Endodermal cell (in vitro differentiated cells): ENCODE data around the gene SFTPB. TPM values are rescaled to one million over a fixed set of nuclear protein-coding genes. Genes with fewer than 3 reads are reported as not detected.
A peak's percentile ranks its signal among the peaks of the same experiment; 100 is the strongest.

Experiments used
- DNase-seq: peaks from one replicate; pipeline ENCODE4 v3.0.0-alpha.2; 2017
- H3K27ac ChIP-seq: 2 replicates; pipeline ENCODE4 v1.5.1; 2013; ENCODE audit warnings: mild to moderate bottlenecking, low read depth, low read length, moderate library complexity
- H3K27me3 ChIP-seq: 2 replicates; pipeline ENCODE4 v1.6.1; 2013; ENCODE audit warnings: mild to moderate bottlenecking, low read length, moderate library complexity; ENCODE audit not compliant: insufficient read depth, control insufficient read depth, poor library complexity, severe bottlenecking
- H3K36me3 ChIP-seq: 2 replicates; pipeline ENCODE4 v1.7.0; 2013; ENCODE audit warnings: mild to moderate bottlenecking, low read length, moderate library complexity; ENCODE audit not compliant: control insufficient read depth, insufficient read depth
- H3K4me1 ChIP-seq: one replicate; pipeline ENCODE4 v1.7.0; 2013; ENCODE audit warnings: low read length; ENCODE audit not compliant: control insufficient read depth, insufficient read depth
- H3K4me3 ChIP-seq: 2 replicates; pipeline ENCODE4 v1.5.1; 2013; ENCODE audit warnings: mild to moderate bottlenecking, low read length, moderate library complexity
- H3K9ac ChIP-seq: 2 replicates; pipeline ENCODE4 v1.6.1; 2013; ENCODE audit warnings: mild to moderate bottlenecking, low read length, moderate library complexity; ENCODE audit not compliant: poor library complexity, severe bottlenecking; ENCODE audit errors: extremely low read depth
- H3K9me3 ChIP-seq: 2 replicates; pipeline ENCODE4 v1.6.1; 2013; ENCODE audit warnings: mild to moderate bottlenecking, low read length, moderate library complexity; ENCODE audit not compliant: control insufficient read depth
- H3K27ac Mint-ChIP-seq: 2 replicates; pipeline ENCODE4 v1.8.0; 2020; ENCODE audit warnings: mixed read lengths
- H3K27me3 Mint-ChIP-seq: 2 replicates; pipeline ENCODE4 v1.8.0; 2021; ENCODE audit warnings: mild to moderate bottlenecking, mixed read lengths; ENCODE audit not compliant: insufficient read depth
- H3K36me3 Mint-ChIP-seq: 2 replicates; pipeline ENCODE4 v1.8.0; 2020; ENCODE audit warnings: low read depth, mixed read lengths
- H3K4me1 Mint-ChIP-seq: 2 replicates; pipeline ENCODE4 v1.8.0; 2020; ENCODE audit warnings: mixed read lengths
- H3K4me3 Mint-ChIP-seq: 2 replicates; pipeline ENCODE4 v1.8.0; 2020; ENCODE audit warnings: mild to moderate bottlenecking, moderate library complexity, mixed read lengths
- H3K9me3 Mint-ChIP-seq: 2 replicates; pipeline ENCODE4 v1.8.0; 2020; ENCODE audit warnings: mild to moderate bottlenecking, mixed read lengths
- CTCF ChIP-seq: fragments of 200-600 bp; sonication (generic); conservative IDR thresholded peaks from 2 replicates; pipeline ENCODE4 v1.5.0; 2021; ENCODE audit warnings: antibody characterized with exemption, mild to moderate bottlenecking
- WGBS, 2 experiments: methylation state at CpG; one replicate each; pipeline versions ENCODE4 v1.1.5 to v1.1.7; 2013; ENCODE audit warnings: missing lambda C conversion rate in 2 of 2, mixed read lengths in 1 of 2; ENCODE audit not compliant: insufficient coverage in 1 of 2, insufficient read length in 1 of 2; 5-methylcytosine and 5-hydroxymethylcytosine counted together
- total RNA-seq, 2 donors: library from RNA; stranded (reverse); fragmentation: NEBNext Ultra II Directional in 1 of 2; extraction: Animal tissue kit (Norgen Biotek cat#: 25700) in 1 of 2; gene quantifications; 2 replicates in 1 of 2; 3 replicates in 1 of 2; pipeline ENCODE4 v1.2.1, GENCODE V29; 2021

SFTPB gene
- total RNA-seq, 2 donors from 2014 or later: not detected

- Histone ChIP-seq H3K27ac (no peak overlapping the region), H3K36me3 (no peaks in the 10 kb centered on the region), H3K27me3 (peaks cover 2% of the 10 kb centered on the region), H3K4me1 (peaks cover 3% of the 10 kb centered on the region), H3K9ac (no peak overlapping the region), H3K9me3 (no peaks in the 10 kb centered on the region), H3K4me3 (no peak overlapping the region)
- DNase-seq: no peak
- H3K27ac Mint-ChIP-seq: no peak overlapping the region
- H3K4me1 Mint-ChIP-seq: peaks cover 18% of the 10 kb centered on the region
- H3K36me3 Mint-ChIP-seq: no peaks in the 10 kb centered on the region
- TF ChIP-seq CTCF: no peak
- peaks cover 20% of the 10 kb centered on the region for H3K27me3 Mint-ChIP-seq
- H3K9me3 Mint-ChIP-seq: no peaks in the 10 kb centered on the region
- no peak overlapping the region for H3K4me3 Mint-ChIP-seq
Measured at GRCh38 chr2:85703329-85703728, 35.3 kb upstream of the SFTPB start.

- TF ChIP-seq CTCF: no peak
- Mint-ChIP-seq H3K36me3 (no peaks in the 10 kb centered on the region), H3K4me3 (no peak overlapping the region), H3K27ac (peak overlapping the region; percentile 4), H3K27me3 (peaks cover 23% of the 10 kb centered on the region), H3K4me1 (peaks cover 18% of the 10 kb centered on the region), H3K9me3 (no peaks in the 10 kb centered on the region)
- Histone ChIP-seq H3K4me3 (no peak overlapping the region), H3K27ac (no peak overlapping the region), H3K9ac (no peak overlapping the region), H3K4me1 (peaks cover 3% of the 10 kb centered on the region), H3K36me3 (no peaks in the 10 kb centered on the region), H3K9me3 (no peaks in the 10 kb centered on the region), H3K27me3 (peaks cover 7% of the 10 kb centered on the region)
- 88 to 95% methylated on average over 3 to 4 of the region's 4 CpGs for WGBS, 2 experiments
- DNase-seq: no peak
Measured at GRCh38 chr2:85702800-85703199, 34.8 kb upstream of the SFTPB start.

- peaks cover 18% of the 10 kb centered on the region for H3K4me1 Mint-ChIP-seq
- Histone ChIP-seq H3K36me3 (no peaks in the 10 kb centered on the region), H3K9ac (no peak overlapping the region), H3K9me3 (no peaks in the 10 kb centered on the region), H3K27ac (no peak overlapping the region), H3K27me3 (peaks cover 13% of the 10 kb centered on the region), H3K4me1 (peaks cover 3% of the 10 kb centered on the region), H3K4me3 (no peak overlapping the region)
- no peak for DNase-seq
- no peaks in the 10 kb centered on the region for H3K9me3 Mint-ChIP-seq
- peaks cover 28% of the 10 kb centered on the region for H3K27me3 Mint-ChIP-seq
- no peak overlapping the region for H3K4me3 Mint-ChIP-seq
- H3K27ac Mint-ChIP-seq: peak overlapping the region; percentile 4
- H3K36me3 Mint-ChIP-seq: no peaks in the 10 kb centered on the region
- TF ChIP-seq CTCF: no peak
Measured at GRCh38 chr2:85702172-85702571, 34.2 kb upstream of the SFTPB start.
